Measurements from ENCODE around the gene CGNL1. TPM values are rescaled to one million over a fixed set of nuclear protein-coding genes. Genes with fewer than 3 reads are reported as not detected.

The CGNL1 gene
- total RNA-seq, 6 donors from 2014 or later: 40.1 to 81.8 (median 63.0) TPM

GRCh38 chr15:57403566-57404325 is 27.4 kb downstream of the CGNL1 start:
- Histone ChIP-seq H3K9me3 (no peaks in the 10 kb centered on the region), H3K36me3 (no peaks in the 10 kb centered on the region), H3K4me3 (no peak overlapping the region), H3K27ac (no peak overlapping the region), H3K4me1 (peaks cover 4 to 14% (median 6%) of the 10 kb centered on the region in 4 donors), H3K27me3 (no peaks in the 10 kb centered on the region)
- no peak for DNase-seq
- WGBS, 2 donors: 65 to 72% methylated on average over 5 of the region's 5 CpGs
- ATAC-seq (ENCODE audit: low FRiP score in 2 of 2): no peak
- TF ChIP-seq POLR2A (IDR thresholded peaks at IDR 0.05) (no peak), EP300 (IDR thresholded peaks at IDR 0.05) (no peak), CTCF (IDR thresholded peaks at IDR 0.05) (no peak), POLR2AphosphoS5 (IDR thresholded peaks at IDR 0.05) (no peak)

- ATAC-seq (ENCODE audit: low FRiP score in 2 of 2): no peak
- no peak for DNase-seq
- no peak overlapping the region for H3K4me3 ChIP-seq
- no peaks in the 10 kb centered on the region for H3K36me3 ChIP-seq
- H3K4me1 ChIP-seq: peaks cover 4 to 14% (median 6%) of the 10 kb centered on the region in 4 donors
- 69% methylated on average over 5 of the region's 5 CpGs for WGBS, 2 donors
- TF ChIP-seq CTCF (IDR thresholded peaks at IDR 0.05) (no peak), EP300 (IDR thresholded peaks at IDR 0.05) (no peak)
- H3K9me3 ChIP-seq: no peaks in the 10 kb centered on the region
- peak overlapping the region in 1 of 4 donors; percentile 49 for H3K27ac ChIP-seq
- H3K27me3 ChIP-seq: no peaks in the 10 kb centered on the region
Measured at GRCh38 chr15:57405133-57405532, 28.8 kb downstream of the CGNL1 start.

DNA sequence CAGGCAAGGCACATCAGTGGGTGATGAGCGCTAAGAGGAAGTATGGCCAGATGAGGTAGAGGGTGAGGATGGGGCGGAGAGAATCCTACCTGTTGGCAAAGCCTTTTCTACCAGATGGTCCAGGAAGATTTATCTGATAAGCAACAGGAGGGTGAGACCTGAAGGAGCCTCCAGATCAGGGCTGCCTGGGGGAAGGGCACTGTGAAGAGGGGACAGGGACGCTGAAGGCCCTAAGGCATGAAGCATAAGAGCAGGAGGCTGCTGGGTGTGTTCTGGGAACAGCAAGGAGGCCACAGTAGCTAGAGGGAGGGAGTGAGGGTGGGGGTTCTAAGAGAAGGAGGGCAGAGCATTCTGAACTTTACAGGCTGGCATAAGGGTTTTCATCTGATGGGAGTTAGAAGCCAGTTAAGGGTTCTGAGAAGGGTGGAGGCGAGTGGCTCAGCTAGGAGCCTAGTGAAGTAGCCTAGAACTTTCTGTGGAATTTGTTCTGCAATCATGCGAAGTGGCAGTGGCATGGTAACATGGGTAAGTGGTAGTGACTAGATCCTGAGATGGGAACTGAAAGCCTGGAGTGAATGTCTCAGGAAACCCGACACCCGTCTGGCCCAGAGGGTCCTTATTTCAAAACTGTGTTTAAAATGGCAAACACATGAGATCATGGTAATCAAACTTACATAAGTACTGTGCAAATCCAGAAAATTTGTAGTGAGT is 29.9 kb downstream of the CGNL1 start:
- peak in 1 of 4 donors; percentile 4 for TF ChIP-seq EP300 (IDR thresholded peaks at IDR 0.05)
- no peak for TF ChIP-seq CTCF (IDR thresholded peaks at IDR 0.05)
- H3K4me3 ChIP-seq: no peak overlapping the region
- H3K36me3 ChIP-seq: no peaks in the 10 kb centered on the region
- WGBS, 2 donors: 62 to 74% methylated on average over 6 of the region's 7 CpGs
- H3K9me3 ChIP-seq: no peaks in the 10 kb centered on the region
- peak overlapping the region; percentile 35 to 54 (median 46) for H3K27ac ChIP-seq
- peaks cover 4 to 14% (median 6%) of the 10 kb centered on the region in 4 donors for H3K4me1 ChIP-seq
- ATAC-seq (ENCODE audit: low FRiP score in 2 of 2) (peak; percentile 52 to 83), DNase-seq (peak in 1 of 2 donors; percentile 65)
- H3K27me3 ChIP-seq: no peaks in the 10 kb centered on the region

DNA sequence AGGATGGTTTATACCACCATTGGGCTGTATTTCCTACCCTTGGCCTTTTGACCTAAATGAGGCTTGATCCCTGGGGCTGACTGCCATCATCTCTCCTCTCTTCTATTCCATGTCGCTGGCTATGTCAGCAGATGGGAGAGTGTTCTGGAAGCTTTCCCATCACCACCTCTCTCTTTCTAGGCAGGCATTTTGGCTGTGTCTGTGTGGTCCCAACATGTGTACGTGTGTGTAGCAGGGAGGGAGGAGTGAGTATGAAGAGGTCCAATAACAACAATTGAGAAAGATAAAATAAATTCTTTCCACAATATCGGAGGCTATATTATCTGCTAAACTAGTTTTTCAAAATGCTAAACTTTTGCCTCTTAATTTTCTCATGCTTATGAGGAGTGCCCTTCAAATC is 34.1 kb downstream of the CGNL1 start:
- H3K4me3 ChIP-seq: no peak overlapping the region
- ATAC-seq (ENCODE audit: low FRiP score in 2 of 2): no peak
- peaks cover 0 to 14% (median 4%) of the 10 kb centered on the region in 4 donors for H3K4me1 ChIP-seq
- H3K36me3 ChIP-seq: no peaks in the 10 kb centered on the region
- DNase-seq: no peak
- 24 to 56% methylated on average over 3 of the region's 3 CpGs for WGBS, 2 donors
- no peak overlapping the region for H3K27ac ChIP-seq
- H3K27me3 ChIP-seq: no peaks in the 10 kb centered on the region
- H3K9me3 ChIP-seq: no peaks in the 10 kb centered on the region
- TF ChIP-seq POLR2A (IDR thresholded peaks at IDR 0.05): no peak
- TF ChIP-seq POLR2AphosphoS5 (IDR thresholded peaks at IDR 0.05): no peak
- TF ChIP-seq EP300 (IDR thresholded peaks at IDR 0.05): no peak
- TF ChIP-seq CTCF (IDR thresholded peaks at IDR 0.05): no peak

Measured in upper lobe of left lung (tissue), 6 donors.